GM19438 (cell line): Measurements from ENCODE around the gene JAZF1.

Source experiments
- ATAC-seq: cut with Tn5 transposase; IDR thresholded peaks from one replicate; pipeline ENCODE4 v1.9.1; 2021; ENCODE audit warnings: low read depth; ENCODE audit not compliant: unreplicated experiment

The JAZF1 gene

DNA sequence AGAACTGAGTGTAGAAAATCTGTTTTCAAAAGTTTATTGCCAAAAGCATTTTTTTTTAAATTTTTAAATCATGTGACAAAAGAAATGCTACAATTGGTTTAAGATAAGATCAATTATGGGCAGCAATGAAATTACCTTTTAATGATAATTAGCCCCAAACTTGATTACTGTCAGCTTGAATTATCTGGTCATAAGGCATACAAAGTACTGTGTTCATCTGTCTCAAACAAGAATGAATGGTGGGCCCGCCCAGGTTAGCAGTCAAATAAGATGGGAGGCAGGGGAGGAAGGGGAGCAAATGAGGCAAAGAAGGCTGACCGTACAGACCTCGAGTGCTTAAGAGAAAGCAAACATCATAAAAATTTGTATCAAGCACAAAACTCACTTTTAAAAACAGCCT is 68.1 kb downstream of the JAZF1 start:
- ATAC-seq: no peak

GRCh38 chr7:28112012-28112411 is 68.6 kb downstream of the JAZF1 start:
- ATAC-seq: no peak

DNA sequence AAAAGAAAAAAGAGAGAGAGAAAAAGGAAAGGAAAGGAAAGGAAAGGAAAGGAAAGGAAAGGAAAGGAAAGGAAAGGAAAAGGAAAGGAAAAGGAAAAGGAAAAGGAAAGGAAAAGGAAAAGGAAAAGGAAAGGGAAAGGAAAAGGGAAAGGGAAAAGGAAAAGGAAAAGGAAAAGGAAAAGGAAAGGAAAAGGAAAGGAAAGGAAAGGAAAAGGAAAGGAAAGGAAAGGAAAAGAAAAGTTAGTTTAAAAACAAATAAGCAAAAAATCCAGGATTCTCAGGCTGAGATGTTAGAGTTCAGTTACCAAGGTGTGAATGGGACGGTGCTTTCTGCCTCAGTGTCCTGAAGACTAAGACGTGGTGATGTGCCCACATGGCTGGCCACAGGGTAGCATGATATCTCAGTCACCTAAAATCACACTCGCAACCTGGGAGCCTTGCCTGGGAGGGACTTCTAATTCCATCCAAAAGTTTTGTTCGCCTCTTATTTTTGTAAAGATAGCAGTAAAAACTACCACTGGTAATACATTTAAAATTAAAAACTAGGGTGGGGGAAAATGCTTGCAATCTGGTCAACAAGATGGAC is 70.1 kb downstream of the JAZF1 start:
- no peak for ATAC-seq

DNA sequence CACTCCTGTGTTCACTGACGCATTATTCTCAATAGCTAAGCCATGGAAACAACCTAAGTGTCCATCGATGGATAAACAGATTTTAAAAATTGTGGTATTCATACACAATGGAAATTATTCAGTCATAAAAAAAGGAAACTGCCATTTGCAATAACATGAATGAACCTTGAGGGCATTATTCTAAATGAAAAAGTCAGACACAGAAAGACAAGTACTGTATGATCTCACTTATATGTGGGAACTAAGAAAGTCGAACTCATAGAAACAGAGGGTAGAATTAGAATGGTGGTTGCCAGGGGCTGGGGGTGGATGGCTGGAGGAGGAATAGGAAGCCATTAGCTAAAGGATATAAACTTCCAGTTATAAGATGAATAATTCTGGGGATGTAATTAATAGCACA is 71.8 kb downstream of the JAZF1 start:
- ATAC-seq: no peak

- ATAC-seq: no peak
Observed at GRCh38 chr7:28107960-28108359, 72.6 kb downstream of the JAZF1 start.

DNA sequence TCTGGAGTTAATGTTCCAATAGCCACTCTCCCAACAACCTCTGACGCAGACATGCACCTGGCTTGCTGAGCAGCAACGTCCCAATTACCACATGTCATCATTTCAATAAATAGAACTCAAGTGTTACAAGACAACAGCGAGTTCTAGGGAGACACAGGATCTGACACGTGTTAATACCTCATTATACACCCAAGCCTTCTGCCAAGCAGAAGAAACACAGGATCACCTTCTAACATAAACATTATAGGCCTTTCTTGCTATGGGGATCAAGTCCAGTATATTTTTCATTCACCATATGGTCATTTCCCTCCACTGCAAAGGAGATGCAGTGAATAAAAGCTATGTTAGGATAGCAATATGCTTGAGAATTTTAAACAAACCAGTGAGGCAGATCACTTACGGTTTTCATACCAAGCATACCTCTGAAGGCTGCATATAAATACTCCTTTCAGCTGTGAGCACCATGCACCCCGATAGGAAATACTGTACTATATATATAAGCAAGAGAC is 74.2 kb downstream of the JAZF1 start:
- no peak for ATAC-seq

GRCh38 chr7:28105234-28105633 is 75.4 kb downstream of the JAZF1 start:
- ATAC-seq: no peak

GRCh38 chr7:28104811-28105210 is 75.8 kb downstream of the JAZF1 start:
- ATAC-seq: no peak

DNA sequence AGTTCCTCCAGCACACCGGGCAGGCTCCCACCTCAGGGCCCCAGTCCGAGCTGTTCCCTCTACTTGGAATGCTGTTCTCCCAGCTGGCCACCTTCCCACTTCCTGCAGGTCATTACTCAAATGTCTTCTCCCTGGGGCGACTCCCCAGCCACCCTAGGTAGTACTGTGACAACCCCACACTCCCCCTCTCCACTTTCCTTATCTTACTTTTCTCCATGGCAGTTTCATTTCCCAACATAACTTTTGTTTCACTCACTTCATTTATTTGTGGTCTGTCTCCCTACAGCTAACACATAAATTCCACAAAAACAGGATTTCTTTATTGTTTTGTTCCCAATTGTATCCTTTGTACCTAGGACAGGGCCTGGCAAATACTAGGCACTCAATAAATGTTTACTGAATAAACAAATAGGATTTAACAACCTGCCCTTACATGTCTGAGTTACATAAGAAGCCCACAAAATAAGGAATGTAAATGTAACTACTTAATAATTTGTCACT is 76.5 kb downstream of the JAZF1 start:
- ATAC-seq: no peak

GRCh38 chr7:28102797-28103196 is 77.8 kb downstream of the JAZF1 start:
- no peak for ATAC-seq

- ATAC-seq: no peak
Observed at GRCh38 chr7:28096713-28097112, 83.9 kb downstream of the JAZF1 start.

DNA sequence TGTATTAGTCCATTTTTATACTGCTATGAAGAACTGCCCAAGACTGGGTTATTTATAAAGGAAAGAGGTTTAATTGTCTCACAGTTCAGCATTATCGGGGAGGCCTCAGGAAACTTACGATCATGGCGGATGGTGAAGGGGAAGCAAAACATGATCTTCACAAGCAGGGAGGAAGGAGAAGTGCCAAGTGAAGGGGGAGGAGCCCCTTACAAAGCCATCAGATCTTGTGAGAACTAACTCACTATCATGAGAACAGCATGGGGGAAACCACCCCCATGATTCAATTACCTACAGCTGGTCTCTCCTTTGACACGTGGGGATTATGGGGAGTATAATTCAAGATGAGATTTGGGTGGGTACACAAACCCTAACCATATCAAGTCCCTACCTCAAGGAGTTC is 85.4 kb downstream of the JAZF1 start:
- no peak for ATAC-seq

DNA sequence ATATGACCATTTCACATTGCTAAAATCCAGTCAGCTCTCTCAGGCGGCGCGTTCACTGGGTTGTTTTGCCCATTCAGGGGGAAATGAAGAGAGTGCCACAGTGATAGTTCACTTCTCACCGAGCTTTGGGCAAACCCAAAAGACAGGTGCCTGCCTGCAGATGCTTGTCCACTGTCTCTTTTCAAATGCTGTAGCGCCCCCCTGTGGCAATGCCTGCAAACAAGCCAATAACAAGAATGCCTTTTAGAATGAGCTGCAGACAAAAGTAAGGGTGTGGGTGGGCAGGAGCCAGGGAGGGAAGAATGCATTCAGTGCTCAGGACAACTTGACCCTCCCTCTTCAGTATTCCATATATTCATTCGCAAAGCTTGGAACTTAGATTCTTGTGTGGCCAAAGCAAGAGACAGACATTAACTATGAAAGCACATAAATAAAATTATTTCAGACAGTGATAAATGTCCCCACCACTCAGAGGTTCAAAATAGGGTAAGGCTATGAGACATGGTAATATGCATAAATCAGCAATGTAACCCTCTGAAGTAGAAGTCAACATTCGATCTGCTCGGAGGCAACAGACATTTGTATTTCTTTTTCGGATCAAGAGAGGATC is 86.9 kb downstream of the JAZF1 start:
- ATAC-seq: no peak

DNA sequence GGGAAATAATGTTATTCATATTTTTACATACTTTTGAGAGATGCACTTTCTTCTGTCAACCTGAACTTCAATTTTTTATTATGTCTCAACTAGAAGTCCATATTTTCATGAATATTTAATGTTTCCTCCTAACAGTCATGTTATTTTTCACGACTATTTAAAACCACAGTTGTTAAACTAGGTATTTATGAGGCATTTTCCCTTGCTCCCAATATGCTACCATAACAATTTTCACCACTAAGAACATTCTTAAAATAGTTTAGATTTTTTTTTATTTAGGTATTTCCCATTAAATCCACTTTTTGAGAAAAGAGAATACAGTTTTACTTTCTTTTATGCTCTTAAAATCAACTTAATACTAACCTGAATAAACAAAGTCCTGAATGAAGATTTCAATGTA is 89.4 kb downstream of the JAZF1 start:
- ATAC-seq: no peak

DNA sequence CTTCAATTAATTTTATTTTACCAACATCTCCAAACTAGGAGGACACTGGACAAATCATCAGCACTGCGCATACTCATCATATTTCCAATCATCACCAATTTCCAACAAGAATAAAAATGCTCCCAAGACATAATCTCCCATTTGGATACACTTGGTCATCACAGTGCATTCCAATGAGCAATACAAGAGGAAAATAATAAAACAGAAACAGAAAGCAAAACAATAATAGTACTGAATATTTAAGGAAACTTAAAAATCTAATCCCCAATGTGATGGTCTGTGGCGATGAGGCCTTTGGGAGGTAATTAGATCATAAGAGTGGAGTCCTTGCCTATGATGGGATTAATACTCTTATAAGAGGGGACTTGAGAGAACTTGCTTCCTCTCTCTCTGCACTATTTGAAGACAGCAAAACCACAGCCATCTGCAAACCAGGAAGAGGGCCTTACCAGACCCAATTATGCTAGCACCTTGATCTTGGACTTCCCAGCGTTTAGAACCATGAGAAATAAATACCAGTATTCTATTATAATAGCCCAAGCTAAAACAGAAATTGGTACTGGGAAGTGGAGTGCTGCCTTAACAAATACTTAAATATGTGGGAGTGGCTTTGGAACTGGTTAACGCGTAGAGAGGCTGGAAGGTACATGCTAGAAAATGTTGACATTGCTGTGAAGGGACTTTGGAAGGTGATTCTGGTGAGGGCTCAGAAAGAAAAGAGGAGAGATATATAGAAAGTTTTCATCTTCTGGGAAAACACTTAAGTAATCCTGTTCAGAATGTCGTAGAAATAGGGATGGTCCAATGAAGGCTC is 91.5 kb downstream of the JAZF1 start:
- ATAC-seq: no peak

DNA sequence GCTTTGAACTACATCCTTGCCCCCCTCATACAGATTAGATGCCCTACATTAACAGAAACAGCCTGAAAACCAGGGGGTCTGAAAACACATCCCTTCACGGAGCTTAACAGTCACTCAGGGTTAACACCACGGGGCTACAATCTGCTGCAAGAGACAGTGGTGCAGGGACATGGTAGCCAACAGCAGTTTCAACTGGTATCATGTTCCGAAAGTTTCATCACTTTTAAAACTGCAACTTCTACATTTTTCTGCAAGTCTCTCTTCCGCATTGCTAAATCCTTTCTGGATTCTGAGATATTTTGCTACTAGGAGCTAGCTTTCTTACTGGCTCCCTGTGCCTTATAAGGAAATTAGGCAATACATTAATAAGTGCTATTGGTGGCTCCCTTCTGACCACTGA is 92.6 kb downstream of the JAZF1 start:
- no peak for ATAC-seq

DNA sequence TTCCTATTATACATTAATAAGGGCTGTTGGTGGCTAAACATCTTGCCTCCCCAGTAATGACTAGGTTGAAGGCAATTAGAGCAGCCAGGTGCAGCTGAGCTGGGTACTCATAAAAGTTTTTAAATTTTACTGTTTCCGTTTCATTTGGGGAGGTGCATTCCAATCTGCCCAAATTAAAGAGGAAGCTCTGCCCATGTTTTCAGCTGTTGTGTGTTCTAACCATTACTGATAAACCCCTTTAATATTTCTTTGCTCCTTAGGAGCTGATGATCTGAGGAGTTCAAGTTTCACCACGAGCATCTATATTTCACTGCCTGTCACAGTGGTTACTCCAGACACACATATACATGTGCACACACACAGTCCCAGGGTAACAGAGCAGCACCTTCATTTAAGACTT is 94.4 kb downstream of the JAZF1 start:
- no peak for ATAC-seq

DNA sequence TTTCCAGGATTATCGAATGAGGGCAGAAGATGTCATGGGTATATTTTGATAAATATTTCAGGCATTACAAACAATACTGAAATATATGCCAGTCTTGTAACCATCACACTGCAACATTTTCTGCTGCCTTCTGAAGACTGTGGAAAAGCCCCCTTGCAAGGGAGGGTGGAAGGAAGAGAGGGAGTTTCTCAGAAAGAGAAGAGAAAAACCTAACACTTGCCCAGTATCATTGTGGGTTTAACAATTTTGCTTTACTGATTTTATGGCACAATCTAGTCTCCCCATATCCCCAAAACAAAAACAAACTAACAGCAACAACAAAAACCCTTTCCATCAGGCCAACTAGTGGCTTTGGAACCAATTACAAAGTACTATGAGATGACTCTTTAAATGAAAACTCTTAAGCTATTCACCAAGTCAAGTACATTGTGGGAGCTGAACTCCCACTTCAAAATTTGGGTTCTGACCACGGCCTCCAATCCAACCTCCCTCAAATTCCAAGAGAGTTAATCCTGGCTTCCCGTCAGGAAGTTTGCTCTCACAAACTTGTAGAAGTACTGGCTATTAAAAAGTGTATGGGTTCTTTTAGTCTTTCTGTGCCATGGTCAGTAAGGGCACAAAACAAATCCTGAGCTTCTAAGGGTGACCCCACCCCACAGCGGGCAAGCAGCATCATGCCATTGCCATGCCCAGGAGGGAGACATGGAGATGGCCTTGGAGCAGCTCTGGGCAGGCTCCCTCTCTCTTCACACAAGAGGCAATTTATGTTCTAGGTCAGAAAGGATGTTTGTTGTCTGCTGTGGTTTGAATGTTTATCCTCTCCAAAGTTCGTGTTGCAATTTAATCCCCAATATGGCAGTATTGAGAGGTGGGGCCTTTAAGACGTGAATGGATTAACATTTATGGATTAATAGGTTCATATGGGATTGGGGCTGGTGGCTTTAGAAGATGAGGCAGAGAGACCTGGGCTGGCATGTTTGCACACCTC is 96.3 kb downstream of the JAZF1 start:
- ATAC-seq: no peak

GRCh38 chr7:28083164-28083997 is 97.2 kb downstream of the JAZF1 start:
- ATAC-seq: no peak

DNA sequence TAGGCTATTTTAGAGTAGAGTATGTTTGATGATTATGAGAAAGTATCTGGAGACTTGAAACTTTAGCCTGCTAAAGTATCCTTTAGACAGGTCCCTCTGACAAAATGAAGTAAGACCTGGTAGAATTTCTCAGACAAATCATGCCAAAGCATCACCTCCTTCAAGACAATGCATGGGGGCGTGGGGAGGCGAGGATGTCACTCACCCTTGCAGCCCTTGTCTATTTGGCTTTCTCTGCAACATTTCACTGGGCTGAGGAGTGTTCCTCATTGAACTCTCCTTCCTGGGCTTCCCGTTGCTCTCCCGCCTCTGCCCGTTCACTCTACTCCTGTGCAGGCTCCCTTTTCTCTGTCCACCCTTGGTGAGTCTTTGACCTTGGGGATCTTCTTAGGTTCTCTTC is 98.5 kb downstream of the JAZF1 start:
- ATAC-seq: no peak
